CD4-positive, alpha-beta T cell (primary cell): ENCODE results near the gene SUMF1. TPM values are rescaled to one million over a fixed set of nuclear protein-coding genes. Genes with fewer than 3 reads are reported as not detected.

ENCODE experiments used
- ATAC-seq: fragments of 200-7000 bp; cut with Tn5 transposase; one replicate; pipeline ENCODE4 v1.10.0; 2022; ENCODE audit warnings: mild to moderate bottlenecking; ENCODE audit not compliant: poor library complexity
- CTCF ChIA-PET: fragments of 350-600 bp; sonication (Branson Sonifier 250); formaldehyde crosslinking; loops from one replicate; lab custom pipeline; 2021; ENCODE audit warnings: antibody characterized with exemption, inconsistent platforms; lab: Charles Lee
- POLR2A ChIA-PET: fragments of 350-600 bp; sonication (Branson Sonifier 250); formaldehyde crosslinking; loops from one replicate; lab custom pipeline; 2021; ENCODE audit warnings: antibody characterized with exemption, inconsistent platforms; lab: Charles Lee
- DNase-seq, 14 experiments: peaks; one replicate each; pipeline ENCODE4 v3.0.0-alpha.2; 2013 to 2020; ENCODE audit warnings: mixed read lengths in 2 of 14
- H3K27ac ChIP-seq, 2 donors: one replicate each; pipeline versions ENCODE4 v1.5.1 to v1.7.0; 2013; ENCODE audit warnings: low read length in 2 of 2, low read depth in 1 of 2, mild to moderate bottlenecking in 1 of 2
- H3K27me3 ChIP-seq, 2 experiments: 1 replicate in 1 of 2; 2 replicates in 1 of 2; pipeline versions ENCODE4 v1.6.1 to v1.7.0; 2013; ENCODE audit warnings: low read length in 2 of 2, control low read depth in 1 of 2, mild to moderate bottlenecking in 1 of 2, moderate library complexity in 1 of 2; ENCODE audit not compliant: insufficient read depth in 2 of 2, control insufficient read depth in 1 of 2
- H3K36me3 ChIP-seq: one replicate; pipeline ENCODE4 v1.6.1; 2013; ENCODE audit warnings: low read length, control low read depth; ENCODE audit not compliant: insufficient read depth
- H3K4me1 ChIP-seq: one replicate; pipeline ENCODE4 v1.6.1; 2013; ENCODE audit warnings: low read length, control low read depth; ENCODE audit not compliant: insufficient read depth
- H3K4me3 ChIP-seq: one replicate; pipeline ENCODE4 v1.5.1; 2013; ENCODE audit warnings: mild to moderate bottlenecking, low read length, moderate library complexity
- H3K9me3 ChIP-seq, 2 experiments: 1 replicate in 1 of 2; 2 replicates in 1 of 2; pipeline versions ENCODE4 v1.6.1 to v1.7.0; 2013; ENCODE audit warnings: low read length in 2 of 2, mild to moderate bottlenecking in 2 of 2, control low read depth in 1 of 2, moderate library complexity in 1 of 2; ENCODE audit not compliant: control insufficient read depth in 1 of 2, insufficient read depth in 1 of 2
- H3K27ac Mint-ChIP-seq: one replicate; pipeline ENCODE4 v1.8.0; 2020; ENCODE audit warnings: mixed read lengths
- H3K27me3 Mint-ChIP-seq: one replicate; pipeline ENCODE4 v1.8.0; 2021; ENCODE audit warnings: mixed read lengths
- H3K36me3 Mint-ChIP-seq: one replicate; pipeline ENCODE4 v1.8.0; 2021; ENCODE audit warnings: low read depth, mixed read lengths
- H3K4me1 Mint-ChIP-seq: one replicate; pipeline ENCODE4 v1.8.0; 2021; ENCODE audit warnings: low read depth, mixed read lengths
- H3K4me3 Mint-ChIP-seq: one replicate; pipeline ENCODE4 v1.8.0; 2020; ENCODE audit warnings: mild to moderate bottlenecking, mixed read lengths
- H3K9me3 Mint-ChIP-seq: one replicate; pipeline ENCODE4 v1.8.0; 2020; ENCODE audit warnings: mixed read lengths
- CTCF ChIP-seq: fragments of 200-600 bp; IDR thresholded peaks from one replicate; pipeline ENCODE4 v1.8.0; 2022; ENCODE audit warnings: antibody characterized with exemption, mild to moderate bottlenecking
- intact Hi-C, 2 experiments: fragments of 100-400 bp; cut with DNase I in 1 of 2; cut with micrococcal nuclease in 1 of 2; formaldehyde crosslinking; loops; one replicate each; pipeline versions ENCODE4 v1.15.1 to v1.9.0; 2023 to 2025; cut with DNase I, micrococcal nuclease
- total RNA-seq, 174 experiments: library from RNA in 2 of 174; stranded (reverse) in 2 of 174; gene quantifications; one replicate each; pipeline ENCODE4 v1.2.3 and lab custom pipeline; 2021 to 2026

The SUMF1 gene
- total RNA-seq, 2 experiments from 2014 or later, result 7.0 to 8.1 TPM

GRCh38 chr3:4501437-4501836 lies 34.4 kb upstream of the SUMF1 start:
- ChIA-PET CTCF (no interaction called here), POLR2A (interaction anchor here (0.9 to 1.2 kb wide), 2 partner anchors 8 to 18 kb away, joined by 3 to 5 read pairs; partner anchors contain the start of gene ITPR1)
- intact Hi-C loops, result no loop called here
- ATAC-seq, result no peak
- no peak for DNase-seq
- peaks cover 44% of the 10 kb centered on the region for H3K4me1 Mint-ChIP-seq
- peaks cover 18% of the 10 kb centered on the region for H3K36me3 Mint-ChIP-seq
- Histone ChIP-seq H3K9me3 (no peaks in the 10 kb centered on the region), H3K36me3 (peaks cover 25% of the 10 kb centered on the region), H3K4me3 (no peak overlapping the region), H3K4me1 (peaks cover 21% of the 10 kb centered on the region), H3K27me3 (no peaks in the 10 kb centered on the region), H3K27ac (no peak overlapping the region)
- no peaks in the 10 kb centered on the region for H3K27me3 Mint-ChIP-seq
- H3K9me3 Mint-ChIP-seq, result no peaks in the 10 kb centered on the region
- H3K27ac Mint-ChIP-seq, result no peak overlapping the region
- H3K4me3 Mint-ChIP-seq, result no peak overlapping the region
- no peak for TF ChIP-seq CTCF

- no peak overlapping the region for H3K4me3 ChIP-seq
- peaks cover 17% of the 10 kb centered on the region for H3K4me1 ChIP-seq
- Mint-ChIP-seq H3K4me1 (peaks cover 43% of the 10 kb centered on the region), H3K27me3 (no peaks in the 10 kb centered on the region), H3K9me3 (no peaks in the 10 kb centered on the region), H3K27ac (peak overlapping the region; percentile 75), H3K36me3 (peaks cover 32% of the 10 kb centered on the region), H3K4me3 (no peak overlapping the region)
- intact Hi-C loops, result loop anchor here (10.0 kb wide), 5 partner anchors 86 to 1374 kb away; partner anchors contain the start of genes CRBN (in 1 of the 2) and TRNT1 (in 1 of the 2)
- H3K27ac ChIP-seq, result no peak overlapping the region
- ATAC-seq (no peak), DNase-seq (no peak)
- no peaks in the 10 kb centered on the region for H3K9me3 ChIP-seq
- peaks cover 25% of the 10 kb centered on the region for H3K36me3 ChIP-seq
- POLR2A ChIA-PET, result no interaction called here
- CTCF ChIA-PET, result no interaction called here
- no peak for TF ChIP-seq CTCF
- no peaks in the 10 kb centered on the region for H3K27me3 ChIP-seq
These were observed 31.4 kb upstream of the SUMF1 start for GRCh38 chr3:4498446-4498845.

- H3K9me3 ChIP-seq, result no peaks in the 10 kb centered on the region
- TF ChIP-seq CTCF, result no peak
- POLR2A ChIA-PET, result no interaction called here
- no peaks in the 10 kb centered on the region for H3K27me3 Mint-ChIP-seq
- intact Hi-C loops, result loop anchor here (10.0 kb wide), 5 partner anchors 87 to 1373 kb away; partner anchors contain the start of genes CRBN (in 1 of the 2) and TRNT1 (in 1 of the 2)
- peaks cover 25% of the 10 kb centered on the region for H3K36me3 ChIP-seq
- H3K9me3 Mint-ChIP-seq, result no peaks in the 10 kb centered on the region
- no peak for ATAC-seq
- no peak overlapping the region for H3K4me3 Mint-ChIP-seq
- no peak overlapping the region for H3K4me3 ChIP-seq
- DNase-seq, result no peak
- H3K27me3 ChIP-seq, result no peaks in the 10 kb centered on the region
- H3K27ac Mint-ChIP-seq, result peak overlapping the region; percentile 75
- H3K36me3 Mint-ChIP-seq, result peaks cover 36% of the 10 kb centered on the region
- no peak overlapping the region for H3K27ac ChIP-seq
- H3K4me1 Mint-ChIP-seq, result peaks cover 43% of the 10 kb centered on the region
- CTCF ChIA-PET, result no interaction called here
- H3K4me1 ChIP-seq, result peaks cover 18% of the 10 kb centered on the region
These were observed 30.8 kb upstream of the SUMF1 start for GRCh38 chr3:4497843-4498324.
